K562 (cell line): ENCODE measurements around the gene CACNB2. TPM values are rescaled to one million over a fixed set of nuclear protein-coding genes. Genes with fewer than 3 reads are reported as not detected.

Experiments used
- BRF1 ChIP-seq: IDR thresholded peaks from 3 replicates; pipeline ENCODE4 v1.6.1; 2011; ENCODE audit warnings: borderline replicate concordance, mild to moderate bottlenecking; ENCODE audit not compliant: insufficient read length; ENCODE audit errors: extremely low read depth
- E2F8 ChIP-seq: fragments of 450-650 bp; IDR thresholded peaks from 2 replicates; pipeline ENCODE4 v1.7.1; 2018; ENCODE audit warnings: mild to moderate bottlenecking, low read depth; ENCODE audit not compliant: partially characterized antibody
- NCOA2 ChIP-seq, 2 experiments: fragments of 450-650 bp; IDR thresholded peaks; 2 replicates each; pipeline ENCODE4 v1.6.1; 2018; ENCODE audit warnings: mild to moderate bottlenecking in 2 of 2, moderate library complexity in 1 of 2; ENCODE audit not compliant: partially characterized antibody in 2 of 2
- TAF15 ChIP-seq: fragments of 200-400 bp; formaldehyde crosslinking; IDR thresholded peaks from 2 replicates; pipeline ENCODE4 v1.6.1; 2017; ENCODE audit warnings: mild to moderate bottlenecking, low read depth, low read length, moderate library complexity
- ZNF232 ChIP-seq: sonication (generic); formaldehyde crosslinking; IDR thresholded peaks from 2 replicates; pipeline ENCODE4 v1.8.0; 2022; ENCODE audit warnings: mild to moderate bottlenecking, missing genetic modification reagents
- ZNF398 ChIP-seq: fragments of 250-450 bp; sonication (Bioruptor Pico); IDR thresholded peaks from 2 replicates; pipeline ENCODE4 v1.8.0; 2021; ENCODE audit warnings: moderate library complexity, mild to moderate bottlenecking, inconsistent platforms
- ZNF407 ChIP-seq: fragments of 450-650 bp; IDR thresholded peaks from 2 replicates; pipeline ENCODE4 v1.6.1; 2016; ENCODE audit warnings: low read depth
- polyA plus RNA-seq, 8 experiments: library from polyadenylated mRNA; depleted of rRNA in 4 of 8; stranded (reverse) in 5 of 8; unstranded in 3 of 8; fragments of >200 nt; fragmentation: Nextera tagmentation in 2 of 8; fragmentation: Illumina TruSeq in 1 of 8; extraction: Ambion mirVana in 2 of 8; extraction: Trizol in 1 of 8; gene quantifications; 2 replicates each; pipeline versions ENCODE4 v1.2.1 to v1.2.3, GENCODE V29; 2011 to 2014; ENCODE audit warnings: inconsistent platforms in 1 of 8, missing spikeins in 1 of 8
- total RNA-seq, 7 experiments: library from RNA; depleted of rRNA in 6 of 7; stranded (reverse); fragments of >200 nt in 6 of 7; fragmentation: Illumina TruSeq in 2 of 7; extraction: Trizol in 2 of 7; gene quantifications; 2 replicates each; pipeline versions ENCODE4 v1.2.1 to v1.2.3, GENCODE V29; 2011 to 2021; ENCODE audit warnings: low replicate concordance in 1 of 7
- TF ChIP-seq, protein P1 (sequence below): sonication (generic); formaldehyde crosslinking; IDR thresholded peaks from 2 replicates; pipeline ENCODE4 v1.8.0; 2023; ENCODE audit warnings: mild to moderate bottlenecking, missing genetic modification reagents
- TF ChIP-seq, protein P2 (sequence below): fragments of 450-650 bp; IDR thresholded peaks from one replicate; pipeline ENCODE4 v1.6.1; 2018; ENCODE audit warnings: mild to moderate bottlenecking, moderate library complexity; ENCODE audit not compliant: partially characterized antibody

The CACNB2 gene
- total and polyA plus RNA-seq, 9 of the 15 experiments (the other 6 are each of a cell fraction or from before 2014, with no cell fraction given), result 1.8 to 2.2 TPM; not detected in 7

DNA sequence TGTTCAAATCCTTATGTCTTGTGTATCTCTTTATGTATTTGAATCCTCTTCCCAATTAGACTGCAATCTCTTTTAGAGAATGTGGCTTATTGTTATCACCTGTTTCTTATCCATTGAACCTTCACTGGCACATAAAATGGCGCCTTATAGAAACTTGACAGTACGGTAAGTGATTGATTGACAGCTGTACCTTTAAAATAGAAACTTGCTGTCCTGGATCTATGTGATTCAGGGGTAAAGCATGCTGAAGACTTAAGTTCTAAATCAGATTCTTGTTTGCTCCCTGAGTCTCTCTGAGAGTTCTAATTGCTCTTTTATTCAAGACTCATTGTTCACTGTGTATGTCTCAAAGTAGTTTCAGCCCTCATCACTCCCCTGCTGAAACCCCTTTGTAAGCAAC is 91.3 kb downstream of the CACNB2 start (continued):
- TF ChIP-seq ZNF407 (no peak), TAF15 (no peak), NCOA2 (IDR thresholded peaks at IDR 0.05; ENCODE audit: partially characterized antibody in 2 of 2) (no peak), BRF1 (no peak), ZNF398 (CRISPR knock-in tag) (no peak), ZNF232 (CRISPR knock-in tag) (no peak), E2F8 (no peak)
- TF ChIP-seq, protein P1, sequence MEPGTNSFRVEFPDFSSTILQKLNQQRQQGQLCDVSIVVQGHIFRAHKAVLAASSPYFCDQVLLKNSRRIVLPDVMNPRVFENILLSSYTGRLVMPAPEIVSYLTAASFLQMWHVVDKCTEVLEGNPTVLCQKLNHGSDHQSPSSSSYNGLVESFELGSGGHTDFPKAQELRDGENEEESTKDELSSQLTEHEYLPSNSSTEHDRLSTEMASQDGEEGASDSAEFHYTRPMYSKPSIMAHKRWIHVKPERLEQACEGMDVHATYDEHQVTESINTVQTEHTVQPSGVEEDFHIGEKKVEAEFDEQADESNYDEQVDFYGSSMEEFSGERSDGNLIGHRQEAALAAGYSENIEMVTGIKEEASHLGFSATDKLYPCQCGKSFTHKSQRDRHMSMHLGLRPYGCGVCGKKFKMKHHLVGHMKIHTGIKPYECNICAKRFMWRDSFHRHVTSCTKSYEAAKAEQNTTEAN (CRISPR knock-in tag), result no peak
- TF ChIP-seq, protein P2, sequence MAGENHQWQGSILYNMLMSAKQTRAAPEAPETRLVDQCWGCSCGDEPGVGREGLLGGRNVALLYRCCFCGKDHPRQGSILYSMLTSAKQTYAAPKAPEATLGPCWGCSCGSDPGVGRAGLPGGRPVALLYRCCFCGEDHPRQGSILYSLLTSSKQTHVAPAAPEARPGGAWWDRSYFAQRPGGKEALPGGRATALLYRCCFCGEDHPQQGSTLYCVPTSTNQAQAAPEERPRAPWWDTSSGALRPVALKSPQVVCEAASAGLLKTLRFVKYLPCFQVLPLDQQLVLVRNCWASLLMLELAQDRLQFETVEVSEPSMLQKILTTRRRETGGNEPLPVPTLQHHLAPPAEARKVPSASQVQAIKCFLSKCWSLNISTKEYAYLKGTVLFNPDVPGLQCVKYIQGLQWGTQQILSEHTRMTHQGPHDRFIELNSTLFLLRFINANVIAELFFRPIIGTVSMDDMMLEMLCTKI, result no peak
